Activated CD4-positive, alpha-beta T cell treated with anti-CD3 and anti-CD28 coated beads for 4 hours (primary cell): ENCODE results near the gene INPP5D.
A peak's percentile ranks its signal among the peaks of the same experiment; 100 is the strongest.
"Not testable (repeated sequence)": the region's sequence is repeated elsewhere in the genome, so short reads cannot be mapped to it uniquely, and the experiment has no call there.

ENCODE experiments used
- DNase-seq, 2 donors: peaks; one replicate each; pipeline ENCODE4 v3.0.0-alpha.2; 2020

INPP5D gene

GRCh38 chr2:233119806-233120205, 59.7 kb downstream of the INPP5D start:
- DNase-seq = no peak

DNA sequence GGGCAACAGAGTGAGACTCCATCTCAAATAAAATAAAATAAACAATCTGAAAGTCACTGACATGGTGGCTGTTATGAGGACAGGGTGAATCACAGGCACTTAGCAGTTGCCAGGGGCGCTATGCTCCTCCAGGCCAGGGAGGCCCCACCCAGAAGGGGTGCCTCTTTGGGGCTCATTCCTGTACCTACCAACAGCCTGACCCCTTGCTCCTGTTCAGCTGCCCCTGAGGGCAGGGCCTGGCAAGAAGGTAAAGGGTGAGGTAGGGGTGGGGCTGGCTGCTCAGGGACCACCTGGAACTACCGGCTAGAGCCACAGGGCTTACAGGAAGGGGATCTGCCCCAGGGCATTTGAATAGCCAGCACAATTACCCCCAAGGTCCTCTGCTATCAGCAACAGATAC, 60.3 kb downstream of the INPP5D start:
- no peak for DNase-seq

DNA sequence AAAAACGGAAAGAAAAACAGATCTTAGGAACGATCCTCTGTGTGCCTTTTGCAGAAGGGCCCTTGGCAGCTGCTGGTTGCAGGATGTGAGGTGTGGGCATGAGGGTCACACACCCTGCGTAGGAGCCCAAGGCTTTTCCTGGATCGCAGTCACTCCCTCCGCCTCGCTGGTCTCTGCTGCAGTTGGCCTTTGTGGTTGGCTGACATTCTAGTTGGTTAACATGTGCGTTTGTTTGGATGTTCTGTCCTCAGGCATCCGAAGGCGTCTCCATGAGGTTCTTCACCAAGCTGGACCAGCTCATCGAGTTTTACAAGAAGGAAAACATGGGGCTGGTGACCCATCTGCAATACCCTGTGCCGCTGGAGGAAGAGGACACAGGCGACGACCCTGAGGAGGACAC, 61.7 kb downstream of the INPP5D start:
- DNase-seq = no peak

DNA sequence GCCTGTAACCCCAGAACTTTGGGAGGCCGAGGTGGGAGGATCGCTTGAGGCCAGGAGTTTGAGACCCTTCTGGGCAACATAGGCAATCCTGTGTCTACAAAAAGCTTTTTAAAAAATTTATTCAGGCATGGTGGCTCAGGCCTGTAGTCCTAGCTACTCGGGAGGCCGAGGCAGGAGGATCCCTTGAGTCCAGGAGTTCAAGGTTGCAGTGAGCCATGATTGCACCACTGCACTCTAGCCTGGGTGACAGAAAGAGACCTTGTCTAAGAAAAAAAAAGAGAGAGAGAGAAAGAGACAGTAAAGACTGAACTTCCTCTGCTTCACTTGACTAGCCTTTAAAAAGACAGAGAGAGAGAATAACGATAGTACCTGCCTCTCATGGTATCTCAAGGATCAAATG, 62.4 kb downstream of the INPP5D start:
- no peak for DNase-seq

- DNase-seq = not testable (repeated sequence)
Observed at GRCh38 chr2:233123576-233123975, 63.4 kb downstream of the INPP5D start.

GRCh38 chr2:233124421-233125080, 64.4 kb downstream of the INPP5D start:
- DNase-seq = no peak

DNA sequence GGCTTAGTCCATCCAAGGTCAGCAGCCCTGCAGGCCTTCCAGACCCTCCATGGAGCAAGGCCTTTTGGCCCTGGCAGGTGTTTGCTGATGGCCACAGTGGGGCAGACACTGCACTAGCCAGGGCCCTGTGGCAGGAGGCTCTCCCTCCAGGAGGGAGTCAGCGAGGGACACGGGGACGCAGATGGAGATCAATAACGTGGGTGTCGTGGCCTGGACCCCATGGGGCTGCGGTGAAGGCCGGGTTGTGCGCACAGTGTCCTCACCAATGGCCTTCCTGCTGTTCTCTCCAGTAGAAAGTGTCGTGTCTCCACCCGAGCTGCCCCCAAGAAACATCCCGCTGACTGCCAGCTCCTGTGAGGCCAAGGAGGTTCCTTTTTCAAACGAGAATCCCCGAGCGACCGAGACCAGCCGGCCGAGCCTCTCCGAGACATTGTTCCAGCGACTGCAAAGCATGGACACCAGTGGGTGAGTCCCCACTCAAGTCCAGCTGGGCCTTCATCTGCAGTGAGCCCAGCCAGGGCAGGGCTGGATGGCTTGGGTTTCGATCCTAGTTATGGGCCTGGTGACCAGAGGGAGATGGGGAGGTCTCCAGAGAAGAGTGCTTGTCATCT, 65.4 kb downstream of the INPP5D start:
- DNase-seq = no peak

GRCh38 chr2:233129351-233129978, 69.3 kb downstream of the INPP5D start:
- no peak for DNase-seq

- no peak for DNase-seq
Observed at GRCh38 chr2:233130024-233130423, 69.9 kb downstream of the INPP5D start.

DNA sequence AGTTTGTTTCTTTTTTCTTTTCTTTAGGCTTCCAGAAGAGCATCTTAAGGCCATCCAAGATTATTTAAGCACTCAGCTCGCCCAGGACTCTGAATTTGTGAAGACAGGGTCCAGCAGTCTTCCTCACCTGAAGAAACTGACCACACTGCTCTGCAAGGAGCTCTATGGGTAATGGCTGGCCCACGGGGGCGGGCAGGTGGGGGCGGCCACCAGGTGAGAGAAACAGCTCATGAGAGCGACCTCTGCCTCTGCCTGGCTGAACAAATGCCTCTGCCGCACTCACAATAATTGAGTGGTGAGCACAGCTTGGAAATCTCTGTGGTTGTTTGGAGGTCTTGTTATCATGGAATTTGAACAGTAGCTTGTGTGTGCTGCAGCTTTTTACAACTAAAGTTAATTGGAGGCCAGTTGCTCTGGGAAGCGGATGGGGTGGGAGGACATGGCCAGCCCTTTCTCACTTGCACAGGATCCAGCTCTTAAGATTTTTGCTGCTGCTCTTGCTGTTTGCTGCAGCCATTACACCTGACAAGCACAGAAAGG, 70.4 kb downstream of the INPP5D start:
- DNase-seq = no peak

GRCh38 chr2:233131936-233132720, 72.0 kb downstream of the INPP5D start:
- DNase-seq = no peak

GRCh38 chr2:233133239-233133638, 73.1 kb downstream of the INPP5D start:
- no peak for DNase-seq

DNA sequence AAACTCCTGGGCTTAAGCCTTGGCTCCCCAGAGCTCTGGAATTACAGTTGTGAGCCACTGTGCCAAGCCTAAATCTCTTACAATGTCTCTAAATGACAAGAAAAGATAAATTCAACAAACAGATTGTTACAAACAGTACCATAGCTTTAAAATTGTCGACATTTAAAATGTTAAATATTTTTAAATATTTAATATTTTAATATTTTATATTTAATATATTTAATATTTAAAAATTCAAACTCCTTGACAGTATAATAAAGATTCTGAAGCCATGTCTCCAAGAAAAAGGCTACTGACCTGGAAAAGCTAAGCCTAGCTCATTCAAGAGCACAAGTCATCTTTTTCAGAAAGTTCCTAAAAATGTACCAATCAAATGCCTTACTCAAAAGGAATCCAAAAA, 75.3 kb downstream of the INPP5D start:
- no peak for DNase-seq

GRCh38 chr2:233137040-233137439, 76.9 kb downstream of the INPP5D start:
- DNase-seq = no peak

DNA sequence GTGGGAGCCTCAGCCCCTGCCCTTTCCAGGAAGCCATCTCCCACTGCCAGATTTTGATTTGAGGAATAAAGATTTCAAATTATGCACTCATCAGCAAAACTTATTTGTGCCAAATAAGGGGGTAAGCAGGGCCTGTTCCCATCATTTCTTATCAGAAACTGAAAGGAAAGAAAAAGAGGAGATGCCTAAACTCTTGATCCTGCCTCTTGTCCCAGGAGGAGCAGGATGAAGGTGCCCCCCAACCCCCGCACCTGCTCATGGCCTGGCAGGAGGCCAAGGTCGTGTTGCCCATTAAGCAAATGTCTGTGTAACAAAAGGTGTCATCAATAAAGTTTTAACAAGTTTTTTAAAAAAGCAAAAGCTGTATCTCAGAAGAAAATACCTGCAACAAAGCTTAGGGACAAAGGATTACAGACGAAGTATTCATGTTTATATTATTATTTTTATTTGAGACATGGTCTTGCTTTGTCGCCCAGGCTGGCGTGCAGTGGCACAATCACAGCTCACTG, 80.0 kb downstream of the INPP5D start:
- no peak for DNase-seq

- no peak for DNase-seq
Observed at GRCh38 chr2:233140978-233141377, 80.8 kb downstream of the INPP5D start.

DNA sequence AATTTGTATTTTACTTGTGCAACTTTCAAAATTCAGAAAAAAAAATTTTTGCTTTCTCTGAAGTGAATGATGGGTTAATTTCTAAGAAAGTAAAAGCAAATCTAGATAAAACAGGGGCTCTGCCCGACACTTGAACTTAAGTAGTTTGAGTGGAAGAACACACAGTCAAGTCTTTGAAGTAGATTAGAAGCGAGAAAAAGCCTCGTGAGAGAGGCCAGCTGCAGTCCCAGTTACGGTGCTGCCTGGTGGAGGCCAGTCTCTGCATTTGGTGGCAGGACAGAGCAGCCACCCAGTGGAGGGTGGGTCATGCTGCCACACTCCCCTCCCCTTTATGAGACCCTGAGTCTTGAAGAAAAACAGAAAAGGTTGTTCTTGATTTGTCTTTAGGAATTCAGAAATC, 81.8 kb downstream of the INPP5D start:
- DNase-seq = no peak

DNA sequence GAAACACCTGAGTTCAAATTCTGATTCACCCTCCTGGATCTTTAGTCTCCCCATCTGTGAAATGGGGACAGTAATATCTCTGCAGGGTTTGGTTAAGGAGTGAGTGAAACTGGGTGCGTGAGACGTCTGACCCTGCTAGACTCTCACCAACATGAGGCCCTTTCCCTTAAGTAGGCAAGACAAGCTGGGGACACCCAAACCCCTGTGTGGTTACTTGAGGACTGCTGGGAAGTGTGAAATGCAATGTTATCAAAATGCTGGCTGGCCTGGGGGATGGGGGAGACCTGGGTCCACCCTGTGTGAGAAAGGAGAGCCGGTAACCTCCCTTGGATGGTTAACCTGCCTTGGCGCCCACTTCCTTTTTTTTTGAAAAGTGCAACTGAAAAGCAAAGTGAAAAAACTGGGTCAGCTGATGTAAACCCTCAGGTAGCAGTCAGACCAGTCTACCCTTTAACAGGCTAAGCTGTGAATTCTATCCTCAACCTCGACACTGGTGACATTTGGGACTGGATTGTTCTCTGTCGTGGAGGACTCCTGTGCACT, 82.3 kb downstream of the INPP5D start:
- DNase-seq = peak in 1 of 2 donors; percentile 8

DNA sequence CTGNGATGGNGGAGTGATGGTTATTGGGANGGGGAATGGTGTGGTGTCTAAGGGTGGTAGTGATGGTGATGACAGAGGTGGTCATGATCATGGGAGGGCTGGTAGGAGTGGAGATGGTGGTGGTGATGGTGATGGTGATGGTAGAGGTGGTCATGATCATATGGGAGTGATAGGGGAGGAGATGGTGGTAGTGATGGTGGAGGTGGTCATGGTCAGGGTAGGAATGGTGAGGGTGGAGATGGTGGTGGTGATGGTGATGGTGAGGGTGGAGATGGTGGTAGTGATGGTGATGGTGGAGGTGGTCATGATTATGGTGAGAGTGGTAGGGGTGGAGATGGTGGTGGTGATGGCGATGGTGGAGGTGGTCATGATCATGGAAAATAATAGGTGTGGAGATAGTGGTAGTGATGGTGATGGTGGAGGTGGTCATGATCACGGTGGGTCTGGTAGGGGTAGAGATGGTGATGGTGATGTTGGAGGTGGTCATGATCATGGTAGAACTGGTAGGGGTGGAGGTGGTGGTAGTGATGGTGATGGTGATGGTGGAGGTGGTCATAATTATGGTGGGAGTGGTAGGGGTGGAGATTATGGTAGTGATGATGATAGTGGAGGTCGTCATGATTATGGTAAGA, 83.7 kb downstream of the INPP5D start:
- no peak for DNase-seq

DNA sequence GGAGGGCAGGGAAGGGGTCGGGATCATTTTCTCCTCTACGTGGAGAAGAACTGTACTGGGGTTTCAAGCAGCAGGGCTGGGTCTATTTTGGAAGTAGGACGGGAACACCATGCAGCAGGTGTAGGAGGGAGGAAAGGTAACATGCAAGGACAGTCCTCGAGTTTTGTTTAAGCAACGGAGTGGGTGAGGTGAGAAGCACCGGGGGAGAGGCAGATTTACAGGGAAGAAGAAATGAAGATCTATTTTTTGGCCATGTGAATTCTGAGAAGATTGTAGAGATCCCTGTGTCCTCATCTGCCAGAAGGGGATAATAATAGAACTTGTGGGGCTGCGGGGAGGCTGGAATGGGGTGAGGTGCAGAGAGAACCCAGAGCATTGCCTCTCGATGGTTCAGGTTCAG, 85.6 kb downstream of the INPP5D start:
- DNase-seq = no peak

GRCh38 chr2:233146194-233146593, 86.1 kb downstream of the INPP5D start:
- DNase-seq = no peak

- DNase-seq = no peak
Observed at GRCh38 chr2:233147136-233147828, 87.1 kb downstream of the INPP5D start.
